ENCODE measurements around the gene NID1.
"Not testable (repeated sequence)": the region's sequence is repeated elsewhere in the genome, so short reads cannot be mapped to it uniquely, and the experiment has no call there.

NID1 gene

GRCh38 chr1:235937123-235937522 is 127.8 kb downstream of the NID1 start:
- DNase-seq (ENCODE audit: low read depth, low spot score), result no peak
- no CpG with 5 or more reads among the region's 5 CpGs for WGBS (ENCODE audit: insufficient coverage, insufficient read length)
- H3K36me3 ChIP-seq (ENCODE audit: control insufficient read depth, insufficient read depth, low read length), result no peaks in the 10 kb centered on the region
- H3K9me3 ChIP-seq (ENCODE audit: control insufficient read depth, insufficient read depth, low read length), result no peaks in the 10 kb centered on the region
- no peak overlapping the region for H3K27ac ChIP-seq (ENCODE audit: low read length)
- H3K4me3 ChIP-seq (ENCODE audit: low read length), result no peak overlapping the region
- no peaks in the 10 kb centered on the region for H3K27me3 ChIP-seq (ENCODE audit: control insufficient read depth, insufficient read depth, low read length)
- no peaks in the 10 kb centered on the region for H3K4me1 ChIP-seq (ENCODE audit: control insufficient read depth, insufficient read depth, low read length)

- WGBS (ENCODE audit: insufficient coverage, insufficient read length), result no CpG with 5 or more reads among the region's 23 CpGs
- no peak overlapping the region for H3K27ac ChIP-seq (ENCODE audit: low read length)
- no peaks in the 10 kb centered on the region for H3K4me1 ChIP-seq (ENCODE audit: control insufficient read depth, insufficient read depth, low read length)
- no peaks in the 10 kb centered on the region for H3K27me3 ChIP-seq (ENCODE audit: control insufficient read depth, insufficient read depth, low read length)
- DNase-seq (ENCODE audit: low read depth, low spot score), result no peak
- no peaks in the 10 kb centered on the region for H3K36me3 ChIP-seq (ENCODE audit: control insufficient read depth, insufficient read depth, low read length)
- H3K9me3 ChIP-seq (ENCODE audit: control insufficient read depth, insufficient read depth, low read length), result no peaks in the 10 kb centered on the region
- H3K4me3 ChIP-seq (ENCODE audit: low read length), result no peak overlapping the region
Measured at GRCh38 chr1:235935235-235936225, 129.4 kb downstream of the NID1 start.

- Histone ChIP-seq H3K36me3 (ENCODE audit: control insufficient read depth, insufficient read depth, low read length) (no peaks in the 10 kb centered on the region), H3K27ac (ENCODE audit: low read length) (no peak overlapping the region), H3K4me1 (ENCODE audit: control insufficient read depth, insufficient read depth, low read length) (no peaks in the 10 kb centered on the region), H3K9me3 (ENCODE audit: control insufficient read depth, insufficient read depth, low read length) (no peaks in the 10 kb centered on the region), H3K27me3 (ENCODE audit: control insufficient read depth, insufficient read depth, low read length) (no peaks in the 10 kb centered on the region), H3K4me3 (ENCODE audit: low read length) (no peak overlapping the region)
- 100% methylated on average over 2 of the region's 4 CpGs for WGBS (ENCODE audit: insufficient coverage, insufficient read length)
- DNase-seq (ENCODE audit: low read depth, low spot score), result no peak
Measured at GRCh38 chr1:235933766-235934116, 131.1 kb downstream of the NID1 start.

- no CpG with 5 or more reads among the region's 8 CpGs for WGBS (ENCODE audit: insufficient coverage, insufficient read length)
- no peak overlapping the region for H3K27ac ChIP-seq (ENCODE audit: low read length)
Measured at GRCh38 chr1:235933017-235933765, 131.7 kb downstream of the NID1 start.

GRCh38 chr1:235932090-235932510 is 132.8 kb downstream of the NID1 start:
- WGBS (ENCODE audit: insufficient coverage, insufficient read length), result no CpG with 5 or more reads among the region's 8 CpGs
- Histone ChIP-seq H3K9me3 (ENCODE audit: control insufficient read depth, insufficient read depth, low read length) (no peaks in the 10 kb centered on the region), H3K27ac (ENCODE audit: low read length) (no peak overlapping the region), H3K4me3 (ENCODE audit: low read length) (no peak overlapping the region), H3K36me3 (ENCODE audit: control insufficient read depth, insufficient read depth, low read length) (no peaks in the 10 kb centered on the region), H3K4me1 (ENCODE audit: control insufficient read depth, insufficient read depth, low read length) (no peaks in the 10 kb centered on the region), H3K27me3 (ENCODE audit: control insufficient read depth, insufficient read depth, low read length) (no peaks in the 10 kb centered on the region)
- DNase-seq (ENCODE audit: low read depth, low spot score), result no peak

More at GRCh38 chr1:235933017-235933765, 131.7 kb downstream of the NID1 start:
- Histone ChIP-seq H3K9me3 (ENCODE audit: control insufficient read depth, insufficient read depth, low read length) (no peaks in the 10 kb centered on the region), H3K4me3 (ENCODE audit: low read length) (no peak overlapping the region), H3K36me3 (ENCODE audit: control insufficient read depth, insufficient read depth, low read length) (no peaks in the 10 kb centered on the region), H3K27me3 (ENCODE audit: control insufficient read depth, insufficient read depth, low read length) (no peaks in the 10 kb centered on the region), H3K4me1 (ENCODE audit: control insufficient read depth, insufficient read depth, low read length) (no peaks in the 10 kb centered on the region)
- no peak for DNase-seq (ENCODE audit: low read depth, low spot score)

GRCh38 chr1:235931171-235931738 is 133.6 kb downstream of the NID1 start:
- no peaks in the 10 kb centered on the region for H3K36me3 ChIP-seq (ENCODE audit: control insufficient read depth, insufficient read depth, low read length)
- no peak overlapping the region for H3K27ac ChIP-seq (ENCODE audit: low read length)
- DNase-seq (ENCODE audit: low read depth, low spot score), result no peak
- no peaks in the 10 kb centered on the region for H3K4me1 ChIP-seq (ENCODE audit: control insufficient read depth, insufficient read depth, low read length)
- H3K27me3 ChIP-seq (ENCODE audit: control insufficient read depth, insufficient read depth, low read length), result no peaks in the 10 kb centered on the region
- no peaks in the 10 kb centered on the region for H3K9me3 ChIP-seq (ENCODE audit: control insufficient read depth, insufficient read depth, low read length)
- no peak overlapping the region for H3K4me3 ChIP-seq (ENCODE audit: low read length)
- whole genome bisulfite sequencing (ENCODE audit: insufficient coverage, insufficient read length), result no CpG with 5 or more reads among the region's 8 CpGs

GRCh38 chr1:235930543-235930942 is 134.3 kb downstream of the NID1 start:
- H3K4me3 ChIP-seq (ENCODE audit: low read length), result no peak overlapping the region
- H3K4me1 ChIP-seq (ENCODE audit: control insufficient read depth, insufficient read depth, low read length), result no peaks in the 10 kb centered on the region
- DNase-seq (ENCODE audit: low read depth, low spot score), result no peak
- no peaks in the 10 kb centered on the region for H3K9me3 ChIP-seq (ENCODE audit: control insufficient read depth, insufficient read depth, low read length)
- no peaks in the 10 kb centered on the region for H3K36me3 ChIP-seq (ENCODE audit: control insufficient read depth, insufficient read depth, low read length)
- no peak overlapping the region for H3K27ac ChIP-seq (ENCODE audit: low read length)
- no CpG with 5 or more reads among the region's 8 CpGs for WGBS (ENCODE audit: insufficient coverage, insufficient read length)
- H3K27me3 ChIP-seq (ENCODE audit: control insufficient read depth, insufficient read depth, low read length), result no peaks in the 10 kb centered on the region

GRCh38 chr1:235929216-235929615 is 135.7 kb downstream of the NID1 start:
- Histone ChIP-seq H3K36me3 (ENCODE audit: control insufficient read depth, insufficient read depth, low read length) (no peaks in the 10 kb centered on the region), H3K27me3 (ENCODE audit: control insufficient read depth, insufficient read depth, low read length) (no peaks in the 10 kb centered on the region), H3K9me3 (ENCODE audit: control insufficient read depth, insufficient read depth, low read length) (no peaks in the 10 kb centered on the region), H3K4me3 (ENCODE audit: low read length) (no peak overlapping the region), H3K4me1 (ENCODE audit: control insufficient read depth, insufficient read depth, low read length) (no peaks in the 10 kb centered on the region), H3K27ac (ENCODE audit: low read length) (no peak overlapping the region)
- WGBS (ENCODE audit: insufficient coverage, insufficient read length), result no CpG with 5 or more reads among the region's 4 CpGs
- no peak for DNase-seq (ENCODE audit: low read depth, low spot score)

- no peak for DNase-seq (ENCODE audit: low read depth, low spot score)
Measured at GRCh38 chr1:235928197-235928596, 136.7 kb downstream of the NID1 start.

GRCh38 chr1:235927551-235927950 is 137.3 kb downstream of the NID1 start:
- not testable (repeated sequence) for H3K9me3 ChIP-seq (ENCODE audit: control insufficient read depth, insufficient read depth, low read length); H3K36me3 ChIP-seq (ENCODE audit: control insufficient read depth, insufficient read depth, low read length); H3K4me3 ChIP-seq (ENCODE audit: low read length); H3K4me1 ChIP-seq (ENCODE audit: control insufficient read depth, insufficient read depth, low read length); DNase-seq (ENCODE audit: low read depth, low spot score); H3K27me3 ChIP-seq (ENCODE audit: control insufficient read depth, insufficient read depth, low read length); H3K27ac ChIP-seq (ENCODE audit: low read length)

More at GRCh38 chr1:235928197-235928596, 136.7 kb downstream of the NID1 start:
- no peaks in the 10 kb centered on the region for H3K9me3 ChIP-seq (ENCODE audit: control insufficient read depth, insufficient read depth, low read length)
- no peaks in the 10 kb centered on the region for H3K4me1 ChIP-seq (ENCODE audit: control insufficient read depth, insufficient read depth, low read length)
- H3K36me3 ChIP-seq (ENCODE audit: control insufficient read depth, insufficient read depth, low read length), result no peaks in the 10 kb centered on the region
- H3K4me3 ChIP-seq (ENCODE audit: low read length), result no peak overlapping the region
- no CpG with 5 or more reads among the region's 2 CpGs for whole genome bisulfite sequencing (ENCODE audit: insufficient coverage, insufficient read length)
- no peaks in the 10 kb centered on the region for H3K27me3 ChIP-seq (ENCODE audit: control insufficient read depth, insufficient read depth, low read length)
- no peak overlapping the region for H3K27ac ChIP-seq (ENCODE audit: low read length)

Measured in iPS DF 6.9 (cell line).